Sigmoid colon (tissue), 7 donors: ENCODE measurements around the gene HOOK2. TPM values are rescaled to one million over a fixed set of nuclear protein-coding genes. Genes with fewer than 3 reads are reported as not detected.
"Not testable (repeated sequence)": the region's sequence is repeated elsewhere in the genome, so short reads cannot be mapped to it uniquely, and the experiment has no call there.

Experiments
- DNase-seq: peaks from one replicate; pipeline ENCODE4 v3.0.0-alpha.2; 2019
- H3K27ac ChIP-seq, 4 donors: fragments of 200-600 bp; sonication (generic); one replicate each; pipeline ENCODE4 v1.5.1; 2016 to 2019; ENCODE audit warnings: mild to moderate bottlenecking in 1 of 4
- H3K27me3 ChIP-seq, 3 donors: fragments of 200-600 bp; sonication (generic); one replicate each; pipeline ENCODE4 v1.5.1; 2019; ENCODE audit warnings: mild to moderate bottlenecking in 1 of 3
- H3K36me3 ChIP-seq, 4 donors: fragments of 200-600 bp; sonication (generic); one replicate each; pipeline ENCODE4 v1.5.1; 2016 to 2019
- H3K4me1 ChIP-seq, 4 donors: fragments of 200-600 bp; sonication (generic); one replicate each; pipeline ENCODE4 v1.5.1; 2017 to 2019
- H3K4me3 ChIP-seq, 4 donors: fragments of 200-600 bp; sonication (generic); one replicate each; pipeline ENCODE4 v1.5.1; 2017 to 2019; ENCODE audit warnings: mild to moderate bottlenecking in 2 of 4, moderate library complexity in 1 of 4
- H3K9me3 ChIP-seq, 4 donors: fragments of 200-600 bp in 3 of 4; sonication (generic) in 3 of 4; one replicate each; pipeline versions ENCODE4 v1.5.1 to v1.6.1; 2013 to 2019
- EP300 ChIP-seq, 4 donors: sonication (generic); formaldehyde crosslinking; IDR thresholded peaks; one replicate each; pipeline ENCODE4 v1.6.1; 2017; ENCODE audit warnings: antibody characterized with exemption in 4 of 4
- POLR2A ChIP-seq, 2 donors: fragments of 450-650 bp; IDR thresholded peaks; one replicate each; pipeline ENCODE4 v1.6.1; 2016; ENCODE audit warnings: antibody characterized with exemption in 2 of 2, mild to moderate bottlenecking in 2 of 2, moderate library complexity in 2 of 2
- POLR2AphosphoS5 ChIP-seq, 4 donors: sonication (generic); formaldehyde crosslinking; IDR thresholded peaks; one replicate each; pipeline ENCODE4 v1.6.1; 2017; ENCODE audit warnings: antibody characterized with exemption in 4 of 4
- WGBS, 2 donors: extraction: QIAGEN DNeasy Blood & Tissue Kit; methylation state at CpG; one replicate each; pipeline ENCODE4 v1.1.7; 2013; 5-methylcytosine and 5-hydroxymethylcytosine counted together
- intact Hi-C: fragments of 100-400 bp; cut with DNase I; formaldehyde crosslinking; loops from one replicate; pipeline ENCODE4 v1.15.1; 2023
- polyA plus RNA-seq, 3 donors: library from polyadenylated mRNA; stranded (reverse); fragments of 200-250 nt; gene quantifications; one replicate each; pipeline ENCODE4 v1.2.3, GENCODE V29; 2013
- total RNA-seq, 4 donors: library from RNA; depleted of rRNA; stranded (reverse); fragments of >200 nt; gene quantifications; one replicate each; pipeline ENCODE4 v1.1.0, GENCODE V29; 2016
- TF ChIP-seq, protein P1 (sequence below), 4 experiments: fragments of 450-650 bp in 3 of 4; fragments of 200-600 bp in 1 of 4; IDR thresholded peaks; one replicate each; pipeline ENCODE4 v1.5.1; 2016 to 2019; ENCODE audit warnings: antibody characterized with exemption in 4 of 4, mild to moderate bottlenecking in 3 of 4, moderate library complexity in 2 of 4
- donor health status: healthy with polysubstance abuse.
- donor health status: Bipolar disorder and iron deficiency.
- donor health status: healthy.

Gene HOOK2
- total and polyA plus RNA-seq, 7 donors: 10.2 to 80.4 (median 36.0) TPM

GRCh38 chr19:12730064-12730463 lies 45.3 kb downstream of the HOOK2 start:
- no peak overlapping the region for H3K4me3 ChIP-seq
- TF ChIP-seq POLR2AphosphoS5 (IDR thresholded peaks at IDR 0.05) (no peak), EP300 (IDR thresholded peaks at IDR 0.05) (no peak), POLR2A (IDR thresholded peaks at IDR 0.05) (no peak)
- TF ChIP-seq, protein P1, sequence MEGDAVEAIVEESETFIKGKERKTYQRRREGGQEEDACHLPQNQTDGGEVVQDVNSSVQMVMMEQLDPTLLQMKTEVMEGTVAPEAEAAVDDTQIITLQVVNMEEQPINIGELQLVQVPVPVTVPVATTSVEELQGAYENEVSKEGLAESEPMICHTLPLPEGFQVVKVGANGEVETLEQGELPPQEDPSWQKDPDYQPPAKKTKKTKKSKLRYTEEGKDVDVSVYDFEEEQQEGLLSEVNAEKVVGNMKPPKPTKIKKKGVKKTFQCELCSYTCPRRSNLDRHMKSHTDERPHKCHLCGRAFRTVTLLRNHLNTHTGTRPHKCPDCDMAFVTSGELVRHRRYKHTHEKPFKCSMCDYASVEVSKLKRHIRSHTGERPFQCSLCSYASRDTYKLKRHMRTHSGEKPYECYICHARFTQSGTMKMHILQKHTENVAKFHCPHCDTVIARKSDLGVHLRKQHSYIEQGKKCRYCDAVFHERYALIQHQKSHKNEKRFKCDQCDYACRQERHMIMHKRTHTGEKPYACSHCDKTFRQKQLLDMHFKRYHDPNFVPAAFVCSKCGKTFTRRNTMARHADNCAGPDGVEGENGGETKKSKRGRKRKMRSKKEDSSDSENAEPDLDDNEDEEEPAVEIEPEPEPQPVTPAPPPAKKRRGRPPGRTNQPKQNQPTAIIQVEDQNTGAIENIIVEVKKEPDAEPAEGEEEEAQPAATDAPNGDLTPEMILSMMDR (IDR thresholded peaks at IDR 0.05): no peak
- no peaks in the 10 kb centered on the region for H3K27me3 ChIP-seq
- intact Hi-C loops: no loop called here
- 73 to 82% methylated on average over 3 of the region's 3 CpGs for WGBS, 2 donors
- peaks cover 0 to 33% (median 29%) of the 10 kb centered on the region in 4 donors for H3K4me1 ChIP-seq
- H3K9me3 ChIP-seq: no peaks in the 10 kb centered on the region
- peaks cover 11 to 40% (median 20%) of the 10 kb centered on the region in 4 donors for H3K36me3 ChIP-seq
- H3K27ac ChIP-seq: no peak overlapping the region
- no peak for DNase-seq

DNA sequence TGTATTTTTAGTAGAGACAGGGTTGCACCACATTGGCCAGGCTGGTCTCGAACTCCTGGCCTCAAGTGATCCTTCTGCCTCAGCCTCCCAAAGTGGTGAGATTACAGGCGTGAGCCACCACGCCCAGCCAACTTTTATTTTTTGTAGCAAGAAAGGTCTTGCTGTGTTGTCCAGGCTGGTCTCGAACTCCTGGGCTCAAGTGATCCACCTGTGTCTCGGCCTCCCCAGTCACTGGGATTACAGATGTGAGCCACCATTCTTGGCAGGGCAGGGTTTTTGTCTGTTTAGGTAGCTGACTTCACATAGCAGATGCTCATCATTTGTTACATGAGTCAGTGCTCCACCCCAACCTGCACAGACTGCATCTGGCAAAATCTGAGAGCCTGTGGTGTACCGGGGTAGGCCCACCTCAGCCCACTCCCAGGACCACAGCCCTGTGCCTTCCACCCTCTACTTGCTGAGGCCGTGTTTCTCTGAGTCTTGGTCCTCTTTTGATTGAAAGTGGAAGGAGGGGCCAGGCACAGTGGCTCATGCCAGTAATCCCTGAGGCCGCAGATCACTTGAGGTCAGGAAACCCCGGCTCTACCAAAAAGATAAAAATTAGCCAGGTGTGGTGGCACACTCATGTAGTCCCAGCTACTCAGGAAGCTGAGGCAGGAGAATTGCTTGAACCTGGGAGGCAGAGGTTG lies 47.5 kb downstream of the HOOK2 start:
- TF ChIP-seq POLR2AphosphoS5 (IDR thresholded peaks at IDR 0.05) (no peak), POLR2A (IDR thresholded peaks at IDR 0.05) (no peak), EP300 (IDR thresholded peaks at IDR 0.05) (no peak)
- TF ChIP-seq, protein P1 (IDR thresholded peaks at IDR 0.05): no peak
- H3K36me3 ChIP-seq: peaks cover 11 to 40% (median 20%) of the 10 kb centered on the region in 4 donors
- H3K4me1 ChIP-seq: peaks cover 0 to 37% (median 35%) of the 10 kb centered on the region in 4 donors
- WGBS, 2 donors: 96 to 97% methylated on average over 9 of the region's 9 CpGs
- H3K4me3 ChIP-seq: no peak overlapping the region
- H3K27ac ChIP-seq: no peak overlapping the region
- no peaks in the 10 kb centered on the region for H3K27me3 ChIP-seq
- H3K9me3 ChIP-seq: no peaks in the 10 kb centered on the region
- no peak for DNase-seq
- intact Hi-C loops: no loop called here

DNA sequence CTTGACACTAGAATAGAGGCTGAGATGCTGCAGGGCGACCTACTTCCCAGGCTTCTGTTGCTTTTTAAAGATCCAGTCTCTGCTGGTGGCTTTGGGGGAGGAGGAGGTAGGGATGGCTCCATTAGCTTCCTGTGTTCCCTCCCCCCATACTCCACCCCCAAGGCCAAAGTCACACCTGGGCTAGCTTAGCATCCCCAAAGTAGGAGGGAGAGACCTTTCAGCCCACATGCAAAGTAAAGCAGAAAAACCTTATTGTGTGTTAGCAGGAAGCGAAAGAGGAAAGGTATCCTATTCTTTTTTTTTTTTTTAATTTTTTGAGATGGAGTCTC lies 48.4 kb downstream of the HOOK2 start:
- intact Hi-C loops: no loop called here
- H3K9me3 ChIP-seq: no peaks in the 10 kb centered on the region
- no peak overlapping the region for H3K27ac ChIP-seq
- peaks cover 11 to 40% (median 20%) of the 10 kb centered on the region in 4 donors for H3K36me3 ChIP-seq
- no peak overlapping the region for H3K4me3 ChIP-seq
- DNase-seq: no peak
- 94 to 95% methylated on average over 2 of the region's 2 CpGs for WGBS, 2 donors
- no peaks in the 10 kb centered on the region for H3K27me3 ChIP-seq
- peaks cover 0 to 30% (median 27%) of the 10 kb centered on the region in 4 donors for H3K4me1 ChIP-seq
- TF ChIP-seq POLR2AphosphoS5 (IDR thresholded peaks at IDR 0.05): no peak
- TF ChIP-seq, protein P1 (IDR thresholded peaks at IDR 0.05): no peak
- no peak for TF ChIP-seq POLR2A (IDR thresholded peaks at IDR 0.05)
- no peak for TF ChIP-seq EP300 (IDR thresholded peaks at IDR 0.05)

DNA sequence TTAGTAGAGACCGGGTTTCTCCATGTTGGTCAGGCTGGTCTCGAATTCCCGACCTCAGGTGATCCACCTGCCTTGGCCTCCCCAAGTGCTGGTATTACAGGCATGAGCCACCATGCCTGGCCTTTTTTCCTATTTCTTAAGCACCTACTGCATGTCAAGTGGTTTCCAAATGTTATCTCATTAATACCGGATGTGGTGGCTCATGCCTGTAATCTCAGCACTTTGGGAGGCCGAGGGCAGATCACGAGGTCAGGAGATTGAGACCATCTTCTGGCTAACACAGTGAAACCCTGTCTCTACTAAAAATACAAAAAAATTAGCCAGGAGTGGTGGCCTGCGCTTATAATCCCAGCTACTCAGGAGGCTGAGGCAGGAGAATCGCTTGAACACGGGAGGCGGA lies 49.7 kb downstream of the HOOK2 start:
- WGBS, 2 donors: 95 to 96% methylated on average over 10 of the region's 10 CpGs
- H3K27ac ChIP-seq, intact Hi-C loops, H3K9me3 ChIP-seq, H3K27me3 ChIP-seq, DNase-seq, H3K4me3 ChIP-seq: not testable (repeated sequence)
- peaks cover 0 to 31% (median 27%) of the 10 kb centered on the region in 4 donors for H3K4me1 ChIP-seq
- peaks cover 7 to 31% (median 13%) of the 10 kb centered on the region in 4 donors for H3K36me3 ChIP-seq

- peaks cover 0 to 18% (median 3%) of the 10 kb centered on the region in 4 donors for H3K36me3 ChIP-seq
- H3K27ac ChIP-seq: peak within 1 kb of the TSS; percentile 93 to 98 (median 95)
- TF ChIP-seq POLR2AphosphoS5 (IDR thresholded peaks at IDR 0.05) (peak in 1 of 4 donors; percentile 9), POLR2A (IDR thresholded peaks at IDR 0.05) (no peak)
- WGBS, 2 donors: 4% methylated on average over 28 of the region's 28 CpGs
- H3K9me3 ChIP-seq: no peaks in the 10 kb centered on the region
- peak; percentile 77 for DNase-seq
- peaks cover 0 to 49% (median 43%) of the 10 kb centered on the region in 4 donors for H3K4me1 ChIP-seq
- peak within 1 kb of the TSS; percentile 54 to 98 (median 77) for H3K4me3 ChIP-seq
- no peaks in the 10 kb centered on the region for H3K27me3 ChIP-seq
- intact Hi-C loops: loop anchor here (2.0 kb wide), 1 partner anchor 43 kb away; the partner anchor contains the start of gene DHPS
These were observed 51.5 kb downstream of the HOOK2 start, which contains the start of gene TNPO2 for GRCh38 chr19:12723641-12724426. TNPO2 (minus strand) TSS chr19:12723932; CDS start chr19:12720977, 2,955 bp downstream.
